GM19372 (cell line): Measurements from ENCODE around the gene MORN2.

Source experiments
- ATAC-seq: cut with Tn5 transposase; IDR thresholded peaks from one replicate; pipeline ENCODE4 v1.9.1; 2021; ENCODE audit warnings: mild to moderate bottlenecking, low read depth, moderate library complexity; ENCODE audit not compliant: unreplicated experiment

Gene MORN2

DNA sequence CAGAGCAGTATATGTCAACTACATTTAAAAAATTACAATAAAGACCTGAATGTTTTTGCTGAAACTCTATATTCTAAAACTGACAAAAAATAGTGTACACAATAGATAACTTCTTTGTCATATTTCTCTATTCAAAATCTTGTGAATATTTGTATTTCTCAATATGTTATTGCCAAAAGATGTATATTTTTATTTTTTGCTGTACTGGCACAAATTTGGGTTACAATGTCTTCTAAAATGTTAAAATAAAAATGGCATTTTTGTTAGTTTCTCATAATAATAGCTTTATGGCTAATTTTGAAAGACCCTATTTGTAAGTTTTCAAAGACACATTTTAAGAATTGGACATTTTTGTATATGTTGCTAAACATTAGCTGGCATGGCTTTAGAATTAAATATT, 13.3 kb downstream of the MORN2 start:
- no peak for ATAC-seq

DNA sequence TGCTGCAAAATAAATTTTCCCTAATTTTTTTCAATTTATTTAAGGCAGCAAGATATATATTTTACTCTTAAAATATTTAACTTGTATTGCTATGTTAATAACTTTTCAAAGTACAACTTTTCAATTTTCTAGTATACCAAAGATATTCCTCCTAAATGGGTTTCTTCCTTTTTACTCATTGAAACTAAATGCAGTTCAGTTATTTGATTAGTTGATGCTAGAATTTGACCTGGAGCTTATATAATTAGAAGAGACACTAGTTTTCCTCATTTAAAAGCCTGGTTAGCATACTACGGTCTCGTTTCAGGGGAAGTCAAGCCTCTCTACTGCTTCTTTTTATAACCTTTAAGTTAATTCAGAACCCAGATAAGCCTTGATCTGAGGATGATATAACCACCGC, 13.8 kb downstream of the MORN2 start, which contains the start of gene ARHGEF33:
TSS of gene ARHGEF33 (plus strand) at position 301 of the 400 bp plus-strand sequence. CDS start 29,573 bp downstream, outside the sequence.
- ATAC-seq, result no peak

GRCh38 chr2:38892819-38893218, 17.0 kb downstream of the MORN2 start:
- no peak for ATAC-seq

- ATAC-seq, result no peak
Measured at GRCh38 chr2:38898256-38898655, 22.5 kb downstream of the MORN2 start.

- no peak for ATAC-seq
Measured at GRCh38 chr2:38900726-38901125, 24.9 kb downstream of the MORN2 start.

DNA sequence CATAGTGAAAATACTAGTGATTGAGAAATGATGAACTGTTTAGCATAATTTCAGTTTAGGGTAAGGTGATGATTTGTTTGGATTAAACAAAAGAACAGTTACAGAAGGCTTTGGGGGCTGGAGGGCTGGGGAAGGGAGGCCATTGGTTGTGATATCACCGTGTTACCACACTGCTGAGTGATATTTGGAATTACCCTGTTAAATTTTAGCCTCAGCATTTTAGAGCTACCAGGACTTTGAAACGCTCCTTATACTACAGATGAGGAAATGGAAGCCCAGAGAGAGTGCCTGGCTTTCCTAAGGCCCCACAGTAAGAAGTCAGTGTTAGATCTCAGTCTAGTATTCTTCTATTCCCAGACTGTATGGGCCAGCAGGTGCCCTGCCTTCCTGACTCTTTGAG, 29.5 kb downstream of the MORN2 start:
- ATAC-seq, result no peak

DNA sequence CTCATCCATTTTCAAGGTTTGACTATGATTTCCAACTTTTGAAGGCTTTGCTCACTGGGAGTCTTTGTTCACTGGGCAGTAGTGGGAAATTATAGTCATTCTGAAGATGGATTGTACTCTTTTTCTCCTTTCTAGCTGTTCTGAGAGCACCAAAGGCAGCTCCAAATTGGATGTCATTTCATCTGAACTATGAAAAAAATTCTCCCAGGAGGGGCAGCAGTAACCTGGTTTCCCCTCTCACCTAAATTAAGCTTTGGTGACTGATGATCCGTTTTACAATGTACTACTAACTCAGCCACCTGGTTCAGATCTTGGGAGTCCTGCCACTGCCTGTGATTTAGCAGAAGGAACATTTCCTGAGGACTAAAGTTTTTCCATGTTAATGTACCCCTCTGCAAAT, 31.5 kb downstream of the MORN2 start:
- ATAC-seq, result no peak

DNA sequence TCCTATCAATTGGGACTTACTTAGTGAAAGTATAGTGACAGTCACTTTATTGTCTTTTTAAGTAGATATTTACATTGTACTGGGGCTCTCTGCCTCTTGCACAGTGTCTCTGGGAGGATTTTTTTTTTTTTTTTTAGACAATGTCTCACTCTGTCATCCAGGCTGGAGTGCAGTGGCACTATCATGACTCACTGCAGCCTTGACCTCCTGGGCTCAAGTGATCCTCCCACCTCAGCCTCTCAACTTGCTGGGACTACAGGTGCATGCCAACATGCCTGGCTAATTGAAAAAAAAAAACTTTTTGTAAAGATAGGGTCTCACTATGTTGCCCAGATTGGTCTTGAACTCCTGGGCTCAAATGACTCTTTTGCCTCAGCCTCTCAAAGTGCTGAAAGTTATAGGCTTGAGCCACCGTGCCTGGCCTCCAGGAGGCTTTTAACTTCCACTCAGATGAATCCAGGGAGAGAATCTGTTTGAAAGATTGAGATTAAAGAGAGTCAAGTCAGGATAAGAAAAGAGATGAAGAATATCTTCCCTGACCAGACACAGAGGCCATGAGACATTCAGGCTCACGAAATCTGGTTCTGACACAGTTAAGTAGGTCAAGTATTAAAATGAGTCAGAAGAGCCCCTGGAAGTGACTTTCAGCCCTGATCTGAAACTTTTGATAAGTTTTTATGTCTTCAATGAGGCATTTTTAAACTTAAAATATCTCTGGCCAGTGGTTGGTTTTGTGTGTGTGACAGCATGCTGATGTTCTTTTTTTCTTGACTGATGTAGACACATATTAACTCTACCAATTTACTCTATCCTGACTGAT, 32.2 kb downstream of the MORN2 start:
- peak; percentile 79 for ATAC-seq

DNA sequence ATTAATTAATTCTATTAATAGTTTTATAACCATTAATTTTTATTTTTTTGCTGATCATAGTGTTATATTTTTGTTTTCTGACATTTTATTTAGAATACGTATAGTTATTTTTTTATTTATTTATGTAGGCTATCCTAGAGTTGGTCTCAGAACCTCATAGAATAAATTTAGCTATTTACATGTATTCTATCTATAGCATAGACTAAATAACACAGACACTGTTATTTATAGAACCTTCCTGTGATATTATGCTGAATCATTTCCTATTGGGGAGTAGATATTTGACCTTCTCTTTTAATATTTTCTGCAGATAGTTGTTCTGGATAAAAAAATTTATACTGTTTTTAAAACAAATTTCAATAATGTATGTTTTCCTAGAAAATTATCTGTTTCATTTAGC, 34.1 kb downstream of the MORN2 start:
- ATAC-seq, result no peak

GRCh38 chr2:38911191-38911590, 35.4 kb downstream of the MORN2 start:
- no peak for ATAC-seq

- ATAC-seq, result no peak
Measured at GRCh38 chr2:38912619-38913018, 36.8 kb downstream of the MORN2 start.

GRCh38 chr2:38922389-38922788, 46.6 kb downstream of the MORN2 start:
- no peak for ATAC-seq

DNA sequence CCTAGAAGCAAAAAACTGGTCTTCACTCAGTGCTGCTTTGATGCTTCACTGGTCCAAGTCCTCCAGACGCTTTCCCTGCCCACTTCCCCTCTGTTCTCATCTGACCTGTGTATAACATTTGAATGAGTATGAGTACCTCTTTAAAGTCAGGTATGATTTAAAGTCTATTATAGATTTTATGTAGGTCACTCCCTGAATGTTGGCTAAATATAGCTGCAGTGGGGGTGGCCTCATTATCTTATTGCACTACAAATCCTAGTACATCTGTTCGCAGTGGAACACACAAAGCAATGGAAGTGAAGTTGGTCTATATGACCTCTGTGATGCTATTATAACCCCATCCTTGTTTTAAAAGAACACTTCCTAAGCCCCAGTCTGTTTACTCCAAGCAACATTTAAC, 47.1 kb downstream of the MORN2 start:
- ATAC-seq, result no peak

GRCh38 chr2:38925982-38926381, 50.2 kb downstream of the MORN2 start:
- ATAC-seq, result no peak

DNA sequence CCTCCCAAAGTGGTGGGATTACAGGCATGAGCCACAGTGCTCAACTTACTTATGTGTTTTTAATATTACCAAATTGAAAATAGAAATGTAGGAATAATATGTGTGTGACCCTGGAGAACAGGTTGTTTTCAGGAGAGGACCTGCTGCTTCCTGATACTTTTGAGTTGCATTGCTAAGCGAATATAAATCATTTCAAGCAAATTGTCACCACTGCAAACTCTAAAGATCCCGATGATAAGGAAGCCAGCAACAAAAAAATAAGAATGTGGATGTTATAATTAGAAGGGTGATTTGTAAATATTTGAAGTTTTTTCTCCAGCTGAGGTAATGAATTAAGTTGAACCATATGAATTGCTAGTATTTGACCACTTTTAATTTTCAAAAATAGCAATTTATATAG, 54.8 kb downstream of the MORN2 start:
- ATAC-seq, result no peak
